HL-60 (cell line): ENCODE data around the gene DEFB118.

Source experiments
- DNase-seq, 2 experiments: peaks; one replicate each; pipeline ENCODE4 v3.0.0-alpha.2; 2010 to 2020; ENCODE audit warnings: low read depth in 1 of 2, low spot score in 1 of 2
- H3K27ac ChIP-seq: fragments of 250-450 bp; sonication (Bioruptor Pico); replicated peaks from 2 replicates; pipeline ENCODE4 v1.5.1; 2020; ENCODE audit warnings: mild to moderate bottlenecking, moderate library complexity
- H3K27me3 ChIP-seq: fragments of 250-450 bp; sonication (Bioruptor Pico); 2 replicates; pipeline ENCODE4 v1.5.1; 2021; ENCODE audit warnings: mild to moderate bottlenecking, moderate library complexity; ENCODE audit not compliant: insufficient read depth, poor library complexity, severe bottlenecking
- H3K4me3 ChIP-seq: replicated peaks from 2 replicates; pipeline ENCODE4 v1.5.1; 2011; ENCODE audit warnings: mild to moderate bottlenecking, control low read depth, low read length; ENCODE audit not compliant: insufficient read depth
- CTCF ChIP-seq: IDR thresholded peaks from one replicate; pipeline ENCODE4 v1.5.1; 2011; ENCODE audit warnings: low read length, control low read depth, inconsistent platforms; ENCODE audit not compliant: insufficient read depth
- GABPA ChIP-seq: IDR thresholded peaks from 2 replicates; pipeline ENCODE4 v1.6.1; 2012; ENCODE audit warnings: low read depth
- POLR2AphosphoS5 ChIP-seq: IDR thresholded peaks from 2 replicates; pipeline ENCODE4 v1.6.1; 2012; ENCODE audit warnings: low read depth
- REST ChIP-seq: IDR thresholded peaks from 2 replicates; pipeline ENCODE4 v1.6.1; 2012; ENCODE audit warnings: low read depth; ENCODE audit not compliant: insufficient replicate concordance
- SPI1 ChIP-seq: IDR thresholded peaks from 2 replicates; pipeline ENCODE4 v1.6.1; 2012; ENCODE audit warnings: low read depth, mild to moderate bottlenecking, borderline replicate concordance
- long read RNA-seq: library from polyadenylated mRNA; unstranded; transcript quantifications from one replicate; pipeline ENCODE4 v2.0.0, GENCODE V29; 2020

Gene DEFB118, protein sequence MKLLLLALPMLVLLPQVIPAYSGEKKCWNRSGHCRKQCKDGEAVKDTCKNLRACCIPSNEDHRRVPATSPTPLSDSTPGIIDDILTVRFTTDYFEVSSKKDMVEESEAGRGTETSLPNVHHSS
- long read RNA-seq, result 0 reads

- Histone ChIP-seq H3K27ac (no peak within 1 kb of the TSS), H3K4me3 (no peak within 1 kb of the TSS), H3K27me3 (no peaks in the 10 kb centered on the region)
- no peak for TF ChIP-seq REST
- no peak for TF ChIP-seq GABPA
- no peak for TF ChIP-seq SPI1
- no peak for TF ChIP-seq CTCF
- TF ChIP-seq POLR2AphosphoS5, result no peak
- no peak for DNase-seq
Measured at GRCh38 chr20:31368301-31368700, at the start of gene DEFB118. DEFB118 (plus strand) TSS chr20:31368601; CDS start chr20:31368651, 50 bp downstream.

GRCh38 chr20:31322504-31322903, 45.9 kb upstream of the DEFB118 start:
- TF ChIP-seq GABPA (no peak), REST (no peak), CTCF (no peak)
- Histone ChIP-seq H3K27ac (no peak overlapping the region), H3K27me3 (no peaks in the 10 kb centered on the region), H3K4me3 (no peak overlapping the region)
- no peak for DNase-seq

DNA sequence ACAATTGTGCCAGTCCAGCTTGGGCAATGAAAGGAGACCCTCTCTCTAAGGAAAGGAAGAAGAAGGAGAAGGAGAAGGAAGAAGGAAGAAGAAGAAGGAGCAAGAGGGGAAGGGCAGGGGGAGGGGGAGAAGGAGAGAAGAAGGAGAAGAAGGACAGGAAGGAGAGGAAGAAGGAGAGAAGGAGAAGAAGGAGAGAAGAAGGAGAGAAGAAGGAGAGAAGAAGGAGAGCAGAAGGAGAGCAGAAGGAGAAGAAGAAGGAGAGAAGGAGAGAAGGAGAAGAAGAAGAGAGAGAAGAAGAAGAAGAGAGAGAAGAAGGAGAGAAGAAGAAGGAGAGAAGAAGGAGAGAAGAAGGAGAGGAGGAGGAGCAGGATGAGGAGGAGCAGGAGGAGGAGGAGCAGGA, 37.5 kb upstream of the DEFB118 start:
- DNase-seq, result no peak
- H3K27me3 ChIP-seq, result no peaks in the 10 kb centered on the region
- H3K4me3 ChIP-seq, result no peak overlapping the region
- TF ChIP-seq SPI1, result no peak
- TF ChIP-seq REST, result no peak
- no peak for TF ChIP-seq CTCF
- TF ChIP-seq POLR2AphosphoS5, result no peak
- no peak for TF ChIP-seq GABPA
- H3K27ac ChIP-seq, result no peak overlapping the region
